SU-DHL-6 (cell line): Measurements from ENCODE around the gene SPIRE2.
"Not testable (repeated sequence)": the region's sequence is repeated elsewhere in the genome, so short reads cannot be mapped to it uniquely, and the experiment has no call there.

ENCODE experiments used
- EZH2phosphoT487 ChIP-seq: fragments of 200-600 bp; sonication (generic), shearing (Covaris generic); conservative IDR thresholded peaks from 2 replicates; pipeline ENCODE4 v1.6.1; 2018; ENCODE audit warnings: mild to moderate bottlenecking, antibody characterized with exemption, low read length, moderate library complexity, mixed read lengths
- TF ChIP-seq, protein P1 (sequence below): fragments of 200-600 bp; sonication (generic); IDR thresholded peaks from one replicate; pipeline ENCODE4 v1.5.1; 2017; ENCODE audit warnings: antibody characterized with exemption, mild to moderate bottlenecking, low read length, moderate library complexity; ENCODE audit not compliant: insufficient read depth, poor library complexity, severe bottlenecking

DNA sequence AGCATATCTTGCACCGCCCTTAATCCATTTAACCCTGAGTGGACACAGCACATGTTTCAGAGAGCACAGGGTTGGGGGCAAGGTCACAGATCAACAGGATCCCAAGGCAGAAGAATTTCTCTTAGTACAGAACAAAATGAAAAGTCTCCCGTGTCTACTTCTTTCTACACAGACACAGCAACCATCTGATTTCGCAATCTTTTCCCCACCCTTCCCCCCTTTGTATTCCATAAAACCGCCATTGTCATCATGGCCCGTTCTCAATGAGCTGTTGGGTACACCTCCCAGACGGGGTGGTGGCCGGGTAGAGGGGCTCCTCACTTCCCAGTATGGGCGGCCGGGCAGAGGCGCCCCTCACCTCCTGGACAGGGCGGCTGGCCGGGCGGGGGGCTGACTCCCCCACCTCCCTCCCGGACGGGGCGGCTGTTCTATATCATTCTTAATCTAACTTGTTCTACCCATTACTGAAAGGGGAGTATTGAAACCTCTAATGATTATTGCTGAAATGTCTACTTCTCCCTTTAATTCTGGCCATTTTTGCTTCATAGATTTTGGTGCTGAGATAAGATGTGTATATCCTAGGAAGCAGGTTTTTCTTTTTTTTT is 21.6 kb upstream of the SPIRE2 start:
- TF ChIP-seq, protein P1, sequence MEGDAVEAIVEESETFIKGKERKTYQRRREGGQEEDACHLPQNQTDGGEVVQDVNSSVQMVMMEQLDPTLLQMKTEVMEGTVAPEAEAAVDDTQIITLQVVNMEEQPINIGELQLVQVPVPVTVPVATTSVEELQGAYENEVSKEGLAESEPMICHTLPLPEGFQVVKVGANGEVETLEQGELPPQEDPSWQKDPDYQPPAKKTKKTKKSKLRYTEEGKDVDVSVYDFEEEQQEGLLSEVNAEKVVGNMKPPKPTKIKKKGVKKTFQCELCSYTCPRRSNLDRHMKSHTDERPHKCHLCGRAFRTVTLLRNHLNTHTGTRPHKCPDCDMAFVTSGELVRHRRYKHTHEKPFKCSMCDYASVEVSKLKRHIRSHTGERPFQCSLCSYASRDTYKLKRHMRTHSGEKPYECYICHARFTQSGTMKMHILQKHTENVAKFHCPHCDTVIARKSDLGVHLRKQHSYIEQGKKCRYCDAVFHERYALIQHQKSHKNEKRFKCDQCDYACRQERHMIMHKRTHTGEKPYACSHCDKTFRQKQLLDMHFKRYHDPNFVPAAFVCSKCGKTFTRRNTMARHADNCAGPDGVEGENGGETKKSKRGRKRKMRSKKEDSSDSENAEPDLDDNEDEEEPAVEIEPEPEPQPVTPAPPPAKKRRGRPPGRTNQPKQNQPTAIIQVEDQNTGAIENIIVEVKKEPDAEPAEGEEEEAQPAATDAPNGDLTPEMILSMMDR, result not testable (repeated sequence)
- TF ChIP-seq EZH2phosphoT487, result not testable (repeated sequence)
